ENCODE results near the gene NFIA. TPM values are rescaled to one million over a fixed set of nuclear protein-coding genes. Genes with fewer than 3 reads are reported as not detected.
"Not testable (repeated sequence)": the region's sequence is repeated elsewhere in the genome, so short reads cannot be mapped to it uniquely, and the experiment has no call there.

The NFIA gene
- total and polyA plus RNA-seq, 5 donors from 2014 or later: 0.86 to 3.9 (median 1.7) TPM

DNA sequence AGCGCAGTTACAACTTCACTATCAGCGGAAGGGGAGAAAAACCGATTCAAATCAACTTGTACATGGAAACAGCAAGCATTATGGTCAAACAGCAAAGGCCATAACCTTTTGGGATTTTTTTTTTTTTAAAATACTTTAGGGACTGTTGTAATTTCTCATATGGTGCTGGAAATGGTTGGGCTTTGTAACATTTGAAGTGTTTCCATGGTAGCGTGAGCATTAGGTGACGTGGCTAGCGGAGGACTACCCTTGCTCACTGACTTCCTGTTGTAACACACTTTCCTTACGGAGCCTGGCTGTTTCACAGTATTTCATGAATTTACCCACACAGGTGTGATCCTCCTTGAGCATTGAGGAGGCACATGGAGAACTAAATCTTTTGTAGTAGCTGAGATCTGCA, 373.0 kb downstream of the NFIA start:
- H3K4me3 Mint-ChIP-seq: no peak overlapping the region
- H3K27ac Mint-ChIP-seq: no peak overlapping the region
- H3K27ac ChIP-seq (ENCODE audit: insufficient read depth, low read length, poor library complexity, severe bottlenecking): no peak overlapping the region
- no peak for ATAC-seq (ENCODE audit: low read depth in 2 of 2)
- no peaks in the 10 kb centered on the region for H3K4me1 ChIP-seq (ENCODE audit: control insufficient read depth, insufficient read depth, low read length, poor library complexity, severe bottlenecking)
- H3K27me3 ChIP-seq (ENCODE audit: control insufficient read depth, insufficient read depth, low read length): no peaks in the 10 kb centered on the region
- H3K9me3 ChIP-seq (ENCODE audit: control insufficient read depth in 2 of 2, low read length in 2 of 2): no peaks in the 10 kb centered on the region
- no peaks in the 10 kb centered on the region for H3K36me3 ChIP-seq (ENCODE audit: control insufficient read depth, insufficient read depth, low read length)
- no peaks in the 10 kb centered on the region for H3K27me3 Mint-ChIP-seq
- no peak for DNase-seq
- no peak overlapping the region for H3K4me3 ChIP-seq (ENCODE audit: low read depth, low read length)
- H3K36me3 Mint-ChIP-seq: no peaks in the 10 kb centered on the region
- H3K9me3 Mint-ChIP-seq: no peaks in the 10 kb centered on the region
- peaks cover 3 to 6% (median 5%) of the 10 kb centered on the region in 4 donors for H3K4me1 Mint-ChIP-seq

DNA sequence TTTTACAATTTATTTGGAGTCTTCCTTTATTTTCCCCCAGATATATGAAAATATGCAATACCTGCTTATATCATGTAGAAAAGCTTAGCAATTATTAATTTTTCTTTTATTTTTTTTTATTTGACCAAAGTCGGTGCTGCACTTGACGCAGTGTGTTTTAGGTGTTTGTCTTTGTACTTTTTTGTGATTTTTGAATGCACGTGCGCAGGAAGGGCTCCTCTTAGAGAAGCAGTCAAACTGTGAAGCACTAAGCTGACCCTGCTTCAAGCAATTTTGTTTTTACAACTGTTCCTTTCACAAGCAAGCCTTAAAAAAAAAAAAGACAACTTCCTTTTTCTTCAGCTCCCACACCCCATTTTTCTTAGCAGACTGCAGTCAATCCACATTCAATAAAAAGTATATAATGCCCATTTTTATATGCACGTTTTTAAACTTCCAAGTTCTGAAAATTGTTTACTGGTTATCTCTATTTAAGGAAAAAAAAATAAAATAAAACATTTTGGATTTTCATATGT, 375.2 kb downstream of the NFIA start:
- Histone ChIP-seq H3K36me3 (ENCODE audit: control insufficient read depth, insufficient read depth, low read length) (no peaks in the 10 kb centered on the region), H3K27me3 (ENCODE audit: control insufficient read depth, insufficient read depth, low read length) (no peaks in the 10 kb centered on the region), H3K4me3 (ENCODE audit: low read depth, low read length) (no peak overlapping the region), H3K27ac (ENCODE audit: insufficient read depth, low read length, poor library complexity, severe bottlenecking) (no peak overlapping the region), H3K4me1 (ENCODE audit: control insufficient read depth, insufficient read depth, low read length, poor library complexity, severe bottlenecking) (no peaks in the 10 kb centered on the region), H3K9me3 (ENCODE audit: control insufficient read depth in 2 of 2, low read length in 2 of 2) (no peaks in the 10 kb centered on the region)
- Mint-ChIP-seq H3K27me3 (no peaks in the 10 kb centered on the region), H3K27ac (no peak overlapping the region), H3K4me1 (peaks cover 3 to 6% (median 5%) of the 10 kb centered on the region in 4 donors), H3K9me3 (no peaks in the 10 kb centered on the region), H3K36me3 (no peaks in the 10 kb centered on the region), H3K4me3 (no peak overlapping the region)
- DNase-seq (no peak), ATAC-seq (ENCODE audit: low read depth in 2 of 2) (no peak)

DNA sequence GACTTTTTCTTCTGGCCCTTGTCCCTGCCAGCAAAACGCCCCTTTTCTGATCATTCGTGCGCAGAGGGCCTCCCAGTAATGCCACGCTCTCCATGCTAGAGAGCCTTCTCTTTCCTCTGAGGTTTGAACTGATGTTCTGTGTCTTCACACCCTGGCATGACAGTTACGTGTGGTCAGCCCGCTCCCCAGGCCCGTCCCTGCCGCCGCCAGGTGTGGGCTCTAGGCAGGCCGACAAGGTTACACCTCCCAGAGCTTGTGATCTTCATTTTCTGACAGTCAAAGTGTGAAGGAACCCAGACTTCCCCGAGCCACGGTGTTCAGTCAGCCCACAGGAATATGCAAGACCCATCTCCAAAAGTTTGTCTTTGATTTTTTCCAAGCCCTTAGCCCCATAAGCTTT, 377.0 kb downstream of the NFIA start:
- H3K36me3 Mint-ChIP-seq: no peaks in the 10 kb centered on the region
- H3K4me1 Mint-ChIP-seq: no peaks in the 10 kb centered on the region
- no peak overlapping the region for H3K4me3 Mint-ChIP-seq
- DNase-seq (no peak), ATAC-seq (ENCODE audit: low read depth in 2 of 2) (no peak)
- no peaks in the 10 kb centered on the region for H3K36me3 ChIP-seq (ENCODE audit: control insufficient read depth, insufficient read depth, low read length)
- no peaks in the 10 kb centered on the region for H3K9me3 ChIP-seq (ENCODE audit: control insufficient read depth in 2 of 2, low read length in 2 of 2)
- H3K27ac Mint-ChIP-seq: no peak overlapping the region
- H3K27me3 ChIP-seq (ENCODE audit: control insufficient read depth, insufficient read depth, low read length): peaks cover under 1% of the 10 kb centered on the region
- H3K27ac ChIP-seq (ENCODE audit: insufficient read depth, low read length, poor library complexity, severe bottlenecking): no peak overlapping the region
- H3K4me1 ChIP-seq (ENCODE audit: control insufficient read depth, insufficient read depth, low read length, poor library complexity, severe bottlenecking): no peaks in the 10 kb centered on the region
- H3K9me3 Mint-ChIP-seq: no peaks in the 10 kb centered on the region
- H3K4me3 ChIP-seq (ENCODE audit: low read depth, low read length): no peak overlapping the region
- H3K27me3 Mint-ChIP-seq: no peaks in the 10 kb centered on the region

DNA sequence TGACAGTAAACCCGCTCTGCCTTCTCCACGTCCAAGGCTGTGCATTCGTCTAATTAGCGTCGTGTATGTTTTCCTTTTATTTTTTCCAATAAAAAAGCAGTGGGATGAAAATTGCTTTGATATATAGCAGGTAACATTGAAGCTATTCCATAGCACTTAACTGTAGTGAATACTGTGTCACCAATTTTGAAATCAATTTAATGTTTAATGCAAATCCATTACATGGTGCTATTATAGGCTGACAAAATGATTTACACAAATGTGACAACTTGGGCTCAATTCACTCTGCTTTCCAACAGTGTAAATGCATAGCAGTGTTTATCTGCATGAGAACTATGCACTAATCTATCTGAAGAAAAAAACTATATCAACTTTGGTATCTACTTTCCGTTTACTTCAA, 377.8 kb downstream of the NFIA start:
- Histone ChIP-seq H3K9me3 (ENCODE audit: control insufficient read depth in 2 of 2, low read length in 2 of 2) (no peaks in the 10 kb centered on the region), H3K27me3 (ENCODE audit: control insufficient read depth, insufficient read depth, low read length) (peaks cover 2% of the 10 kb centered on the region), H3K4me1 (ENCODE audit: control insufficient read depth, insufficient read depth, low read length, poor library complexity, severe bottlenecking) (no peaks in the 10 kb centered on the region), H3K27ac (ENCODE audit: insufficient read depth, low read length, poor library complexity, severe bottlenecking) (no peak overlapping the region), H3K4me3 (ENCODE audit: low read depth, low read length) (no peak overlapping the region), H3K36me3 (ENCODE audit: control insufficient read depth, insufficient read depth, low read length) (no peaks in the 10 kb centered on the region)
- H3K4me1 Mint-ChIP-seq: no peaks in the 10 kb centered on the region
- no peak overlapping the region for H3K27ac Mint-ChIP-seq
- ATAC-seq (ENCODE audit: low read depth in 2 of 2) (no peak), DNase-seq (no peak)
- H3K27me3 Mint-ChIP-seq: no peaks in the 10 kb centered on the region
- no peak overlapping the region for H3K4me3 Mint-ChIP-seq
- H3K36me3 Mint-ChIP-seq: no peaks in the 10 kb centered on the region
- no peaks in the 10 kb centered on the region for H3K9me3 Mint-ChIP-seq

DNA sequence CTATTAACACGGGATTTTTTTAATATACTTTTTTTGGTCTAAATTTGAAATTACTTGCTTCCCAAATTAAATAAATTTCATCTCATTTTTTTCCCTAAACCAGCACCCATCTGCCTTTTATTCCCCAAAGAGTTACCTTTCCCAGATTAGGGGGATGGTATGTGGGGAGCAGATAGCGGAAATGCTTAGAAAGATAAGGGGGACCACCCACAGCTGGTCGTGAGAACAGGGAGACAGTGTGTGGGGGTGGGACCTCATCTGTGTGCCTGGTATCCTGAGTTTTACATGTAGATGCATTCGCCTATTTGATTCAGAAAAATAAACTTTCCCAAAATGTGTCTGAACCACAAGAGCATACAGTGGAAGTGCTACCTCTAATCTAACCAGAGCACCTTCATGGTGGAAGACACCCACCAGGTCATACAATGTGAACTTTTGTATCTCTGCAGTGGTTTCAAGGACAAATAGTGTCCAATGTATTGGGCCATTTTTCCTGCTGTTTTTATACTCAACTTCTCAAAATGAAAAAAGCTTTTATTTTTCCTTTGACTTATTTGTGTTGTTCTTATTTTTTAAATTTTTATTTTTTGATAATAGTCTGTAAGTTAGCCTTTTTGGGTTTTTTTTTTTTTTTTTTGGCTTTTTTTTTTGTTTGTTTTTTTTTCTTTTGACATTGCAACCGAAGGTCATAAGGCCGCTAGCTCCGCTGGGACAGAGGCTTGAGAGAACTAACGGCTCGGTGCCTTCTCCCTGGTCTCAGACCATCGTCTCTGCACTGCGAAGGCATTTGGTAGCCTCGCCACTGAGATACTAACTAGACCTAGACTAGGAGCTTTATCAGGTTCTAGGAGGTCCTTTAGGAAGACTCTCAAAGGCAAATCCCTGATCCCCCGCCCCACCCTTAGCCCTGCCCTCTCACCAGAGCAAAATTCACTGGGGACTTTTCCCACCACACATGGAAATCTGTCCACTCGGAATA, 379.3 kb downstream of the NFIA start:
- no peaks in the 10 kb centered on the region for H3K9me3 ChIP-seq (ENCODE audit: control insufficient read depth in 2 of 2, low read length in 2 of 2)
- DNase-seq: no peak
- ATAC-seq (ENCODE audit: low read depth in 2 of 2): no peak
- no peak overlapping the region for H3K4me3 Mint-ChIP-seq
- peaks cover 2% of the 10 kb centered on the region for H3K27me3 ChIP-seq (ENCODE audit: control insufficient read depth, insufficient read depth, low read length)
- no peaks in the 10 kb centered on the region for H3K27me3 Mint-ChIP-seq
- H3K4me1 Mint-ChIP-seq: no peaks in the 10 kb centered on the region
- H3K27ac ChIP-seq (ENCODE audit: insufficient read depth, low read length, poor library complexity, severe bottlenecking): no peak overlapping the region
- H3K36me3 Mint-ChIP-seq: no peaks in the 10 kb centered on the region
- H3K4me3 ChIP-seq (ENCODE audit: low read depth, low read length): no peak overlapping the region
- H3K4me1 ChIP-seq (ENCODE audit: control insufficient read depth, insufficient read depth, low read length, poor library complexity, severe bottlenecking): no peaks in the 10 kb centered on the region
- H3K9me3 Mint-ChIP-seq: no peaks in the 10 kb centered on the region
- H3K27ac Mint-ChIP-seq: no peak overlapping the region
- H3K36me3 ChIP-seq (ENCODE audit: control insufficient read depth, insufficient read depth, low read length): no peaks in the 10 kb centered on the region

DNA sequence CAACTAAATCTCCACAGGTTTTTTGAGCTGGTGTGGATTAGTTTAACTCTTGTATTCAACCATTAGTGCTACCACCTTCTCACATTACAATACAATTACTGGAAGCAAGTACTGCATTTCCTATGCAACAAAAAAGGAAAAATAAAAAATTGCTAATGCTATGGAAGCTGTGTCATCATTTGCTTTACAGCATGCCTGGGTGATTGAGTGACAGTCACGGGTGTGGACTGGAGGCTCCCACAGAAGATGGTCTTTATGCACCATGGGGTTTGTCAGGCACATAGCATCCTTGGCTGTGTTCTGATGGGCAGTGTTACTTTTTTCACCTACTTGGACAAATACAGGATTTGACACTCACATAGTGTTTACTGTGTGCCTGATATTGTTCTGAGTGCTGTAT, 380.3 kb downstream of the NFIA start:
- no peaks in the 10 kb centered on the region for H3K9me3 ChIP-seq (ENCODE audit: control insufficient read depth in 2 of 2, low read length in 2 of 2)
- peaks cover 2% of the 10 kb centered on the region for H3K27me3 ChIP-seq (ENCODE audit: control insufficient read depth, insufficient read depth, low read length)
- H3K27me3 Mint-ChIP-seq: no peaks in the 10 kb centered on the region
- no peak overlapping the region for H3K27ac ChIP-seq (ENCODE audit: insufficient read depth, low read length, poor library complexity, severe bottlenecking)
- DNase-seq: no peak
- no peaks in the 10 kb centered on the region for H3K4me1 ChIP-seq (ENCODE audit: control insufficient read depth, insufficient read depth, low read length, poor library complexity, severe bottlenecking)
- no peak overlapping the region for H3K27ac Mint-ChIP-seq
- H3K4me3 Mint-ChIP-seq: no peak overlapping the region
- no peaks in the 10 kb centered on the region for H3K9me3 Mint-ChIP-seq
- H3K4me3 ChIP-seq (ENCODE audit: low read depth, low read length): no peak overlapping the region
- H3K36me3 ChIP-seq (ENCODE audit: control insufficient read depth, insufficient read depth, low read length): no peaks in the 10 kb centered on the region
- no peak for ATAC-seq (ENCODE audit: low read depth in 2 of 2)
- H3K36me3 Mint-ChIP-seq: no peaks in the 10 kb centered on the region
- H3K4me1 Mint-ChIP-seq: no peaks in the 10 kb centered on the region

DNA sequence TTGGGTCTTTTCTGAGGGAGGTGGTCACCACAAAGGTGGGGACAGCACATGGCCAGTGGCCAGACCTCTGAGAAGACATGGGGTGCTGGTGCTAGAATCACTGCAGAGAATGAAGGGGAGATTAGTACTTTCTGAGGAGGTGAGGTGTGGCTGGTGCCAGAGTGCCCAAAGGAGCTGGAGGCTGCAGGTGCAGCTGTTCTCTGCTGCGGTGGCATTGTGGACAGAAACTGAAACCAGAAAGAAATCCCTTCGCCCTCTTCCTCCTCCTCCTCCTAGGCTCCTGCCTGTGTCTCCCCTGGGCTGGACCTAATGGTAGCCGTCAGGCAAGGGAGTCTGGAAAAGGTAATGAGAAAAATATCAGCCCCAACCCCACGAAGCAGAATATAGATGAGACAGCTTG, 380.9 kb downstream of the NFIA start:
- no peaks in the 10 kb centered on the region for H3K9me3 ChIP-seq (ENCODE audit: control insufficient read depth in 2 of 2, low read length in 2 of 2)
- Mint-ChIP-seq H3K27me3 (no peaks in the 10 kb centered on the region), H3K4me3 (no peak overlapping the region), H3K9me3 (no peaks in the 10 kb centered on the region), H3K4me1 (no peaks in the 10 kb centered on the region), H3K27ac (no peak overlapping the region), H3K36me3 (no peaks in the 10 kb centered on the region)
- no peaks in the 10 kb centered on the region for H3K36me3 ChIP-seq (ENCODE audit: control insufficient read depth, insufficient read depth, low read length)
- H3K27me3 ChIP-seq (ENCODE audit: control insufficient read depth, insufficient read depth, low read length): peaks cover 2% of the 10 kb centered on the region
- H3K4me3 ChIP-seq (ENCODE audit: low read depth, low read length): no peak overlapping the region
- no peaks in the 10 kb centered on the region for H3K4me1 ChIP-seq (ENCODE audit: control insufficient read depth, insufficient read depth, low read length, poor library complexity, severe bottlenecking)
- no peak overlapping the region for H3K27ac ChIP-seq (ENCODE audit: insufficient read depth, low read length, poor library complexity, severe bottlenecking)
- ATAC-seq (ENCODE audit: low read depth in 2 of 2) (no peak), DNase-seq (no peak)

DNA sequence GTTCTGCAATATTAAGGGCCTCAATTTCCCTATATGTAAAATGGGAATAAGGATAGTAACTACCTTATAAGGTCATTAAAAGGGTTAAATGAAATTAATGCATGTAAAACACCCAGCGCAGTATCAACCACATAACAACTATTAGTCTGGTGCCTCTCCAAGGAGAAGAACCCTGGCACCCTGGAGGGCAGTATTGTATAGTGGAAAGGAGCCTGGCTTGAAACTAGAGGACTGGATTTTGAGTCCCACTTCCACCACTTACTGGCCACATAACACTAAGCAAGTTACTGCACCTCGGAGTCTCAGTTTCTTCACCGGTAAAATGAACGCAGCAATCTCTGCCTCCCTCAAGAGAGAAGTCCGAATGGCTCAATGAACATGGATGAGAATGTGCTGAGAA, 385.5 kb downstream of the NFIA start:
- not testable (repeated sequence) for DNase-seq; ATAC-seq (ENCODE audit: low read depth in 2 of 2)

More for the DNA sequence above, 385.5 kb downstream of the NFIA start:
- not testable (repeated sequence) for H3K4me3 Mint-ChIP-seq; H3K9me3 ChIP-seq (ENCODE audit: control insufficient read depth in 2 of 2, low read length in 2 of 2); H3K4me1 Mint-ChIP-seq; H3K36me3 ChIP-seq (ENCODE audit: control insufficient read depth, insufficient read depth, low read length); H3K36me3 Mint-ChIP-seq; H3K27ac Mint-ChIP-seq; H3K4me3 ChIP-seq (ENCODE audit: low read depth, low read length); H3K4me1 ChIP-seq (ENCODE audit: control insufficient read depth, insufficient read depth, low read length, poor library complexity, severe bottlenecking); H3K27ac ChIP-seq (ENCODE audit: insufficient read depth, low read length, poor library complexity, severe bottlenecking); H3K27me3 ChIP-seq (ENCODE audit: control insufficient read depth, insufficient read depth, low read length); H3K27me3 Mint-ChIP-seq; H3K9me3 Mint-ChIP-seq
